Right lobe of liver (tissue), 6 donors: ENCODE results near the gene LZTR1. TPM values are rescaled to one million over a fixed set of nuclear protein-coding genes. Genes with fewer than 3 reads are reported as not detected.

Experiments
- ATAC-seq, 4 donors: fragments of 200-7000 bp; cut with Tn5 transposase; one replicate each; pipeline ENCODE4 v1.9.1; 2020; ENCODE audit warnings: mild to moderate bottlenecking in 4 of 4, moderate library complexity in 4 of 4
- DNase-seq, 3 donors: peaks; one replicate each; pipeline ENCODE4 v3.0.0-alpha.2; 2020
- H3K27ac ChIP-seq, 3 donors: fragments of 200-600 bp; one replicate each; pipeline ENCODE4 v1.8.0; 2022
- H3K27me3 ChIP-seq, 2 donors: fragments of 200-600 bp; one replicate each; pipeline ENCODE4 v1.8.0; 2022
- H3K36me3 ChIP-seq, 4 donors: fragments of 200-600 bp; sonication (generic) in 1 of 4; one replicate each; pipeline versions ENCODE4 v1.5.1 to v1.8.0; 2017 to 2022; ENCODE audit warnings: control low read depth in 1 of 4
- H3K4me1 ChIP-seq, 4 donors: fragments of 200-600 bp; sonication (generic) in 1 of 4; one replicate each; pipeline versions ENCODE4 v1.5.1 to v1.8.0; 2017 to 2022; ENCODE audit warnings: control low read depth in 1 of 4
- H3K4me3 ChIP-seq, 3 donors: fragments of 200-600 bp; one replicate each; pipeline ENCODE4 v1.8.0; 2022
- H3K9me3 ChIP-seq, 4 donors: fragments of 200-600 bp; sonication (generic) in 1 of 4; one replicate each; pipeline versions ENCODE4 v1.5.1 to v1.8.0; 2017 to 2022; ENCODE audit warnings: control low read depth in 1 of 4
- CTCF ChIP-seq, 4 donors: fragments of 200-600 bp in 3 of 4; fragments of 450-650 bp in 1 of 4; IDR thresholded peaks; one replicate each; pipeline versions ENCODE4 v1.5.1 to v1.8.0; 2016 to 2022; ENCODE audit warnings: antibody characterized with exemption in 4 of 4, mild to moderate bottlenecking in 2 of 4
- POLR2A ChIP-seq: fragments of 450-650 bp; IDR thresholded peaks from one replicate; pipeline ENCODE4 v1.6.1; 2017; ENCODE audit warnings: antibody characterized with exemption, mild to moderate bottlenecking
- WGBS: methylation state at CpG from one replicate; pipeline ENCODE4 v1.1.6; 2018; ENCODE audit warnings: low coverage, low lambda C conversion rate; ENCODE audit not compliant: insufficient coverage; ENCODE audit errors: missing lambda C conversion rate; 5-methylcytosine and 5-hydroxymethylcytosine counted together
- intact Hi-C, 2 donors: fragments of 100-400 bp; cut with DNase I; formaldehyde crosslinking; loops; one replicate each; pipeline versions ENCODE4 v1.11.2 to v1.14.1; 2022
- total RNA-seq, 6 experiments: library from RNA; depleted of rRNA in 2 of 6; stranded (reverse); fragments of >200 nt in 2 of 6; fragmentation: NEBNext Ultra II Directional in 3 of 6; extraction: Animal tissue kit (Norgen Biotek cat#: 25700) in 3 of 6; gene quantifications; one replicate each; pipeline versions ENCODE4 v1.1.0 to v1.2.4, GENCODE V29; 2016 to 2023
- donor health status: DM: no; HTN: yes; CAD: no.
- donor health status: DM: no; HTN: no; CAD: no.
- donor health status: DM: no; HTN: no; CAD: no.
- donor health status: DM: no; HTN: yes; CAD: no.
- donor health status: DM: no; HTN: yes; CAD: no.

The LZTR1 gene
- total RNA-seq, 6 experiments from 2014 or later, result 22.7 to 33.3 (median 27.0) TPM

DNA sequence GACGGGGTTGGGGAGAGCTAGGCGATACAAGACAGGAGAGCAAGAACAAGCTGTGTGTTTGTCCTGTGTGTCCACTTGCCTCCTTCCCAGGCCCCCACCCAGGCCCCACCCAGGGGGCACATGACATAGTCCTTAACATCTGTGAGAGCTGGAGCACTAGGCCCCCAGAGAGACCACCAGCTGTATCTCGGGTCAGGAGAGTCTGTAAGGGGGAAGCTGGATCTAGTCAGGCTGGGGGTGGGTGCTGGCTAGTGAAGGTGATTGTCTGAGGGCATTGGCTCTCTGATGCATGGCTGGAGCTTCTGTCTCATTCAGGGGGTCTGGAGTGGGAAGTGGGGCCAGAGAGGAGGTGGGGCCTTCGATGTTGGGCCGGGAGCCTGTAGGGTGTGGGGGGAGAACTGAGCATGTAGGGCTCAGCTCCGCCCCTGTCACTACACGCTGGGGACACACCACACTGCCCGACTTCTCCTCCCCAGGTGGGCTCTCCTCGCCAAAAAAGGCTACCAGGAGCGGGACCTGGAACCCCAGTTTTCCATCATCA, 33.4 kb downstream of the LZTR1 start:
- H3K4me1 ChIP-seq, result peaks cover 0 to 6% (median 0%) of the 10 kb centered on the region in 4 donors
- intact Hi-C loops, result no loop called here
- no peaks in the 10 kb centered on the region for H3K36me3 ChIP-seq
- H3K9me3 ChIP-seq, result no peaks in the 10 kb centered on the region
- DNase-seq (no peak), ATAC-seq (no peak)
- no peak overlapping the region for H3K4me3 ChIP-seq
- H3K27me3 ChIP-seq, result no peaks in the 10 kb centered on the region
- WGBS, result 65% methylated on average over 4 of the region's 10 CpGs
- TF ChIP-seq CTCF (IDR thresholded peaks at IDR 0.05) (no peak), POLR2A (no peak)
- no peak overlapping the region for H3K27ac ChIP-seq

GRCh38 chr22:21016644-21017420, 34.7 kb downstream of the LZTR1 start:
- Histone ChIP-seq H3K27me3 (no peaks in the 10 kb centered on the region), H3K4me1 (peaks cover 0 to 6% (median 0%) of the 10 kb centered on the region in 4 donors), H3K4me3 (no peak overlapping the region), H3K36me3 (no peaks in the 10 kb centered on the region), H3K9me3 (no peaks in the 10 kb centered on the region), H3K27ac (no peak overlapping the region)
- no peak for TF ChIP-seq POLR2A
- TF ChIP-seq CTCF (IDR thresholded peaks at IDR 0.05), result no peak
- WGBS, result 70% methylated on average over 7 of the region's 13 CpGs
- intact Hi-C loops, result no loop called here
- DNase-seq (no peak), ATAC-seq (no peak)

- TF ChIP-seq POLR2A, result no peak
- TF ChIP-seq CTCF (IDR thresholded peaks at IDR 0.05), result no peak
- Histone ChIP-seq H3K4me3 (no peak overlapping the region), H3K27me3 (no peaks in the 10 kb centered on the region), H3K27ac (no peak overlapping the region), H3K9me3 (no peaks in the 10 kb centered on the region), H3K4me1 (peaks cover 0 to 6% (median 0%) of the 10 kb centered on the region in 4 donors), H3K36me3 (no peaks in the 10 kb centered on the region)
- intact Hi-C loops, result no loop called here
- DNase-seq (no peak), ATAC-seq (no peak)
- 92% methylated on average over 3 of the region's 4 CpGs for WGBS
These were observed 36.2 kb downstream of the LZTR1 start for GRCh38 chr22:21018314-21018713.

- intact Hi-C loops, result no loop called here
- Histone ChIP-seq H3K4me1 (no peaks in the 10 kb centered on the region), H3K36me3 (no peaks in the 10 kb centered on the region), H3K4me3 (no peak overlapping the region), H3K27me3 (no peaks in the 10 kb centered on the region), H3K9me3 (no peaks in the 10 kb centered on the region), H3K27ac (no peak overlapping the region)
- DNase-seq (no peak), ATAC-seq (no peak)
- 52% methylated on average over 7 of the region's 7 CpGs for WGBS
- TF ChIP-seq CTCF (IDR thresholded peaks at IDR 0.05) (peak in 2 of 4 donors; percentile 14 to 32), POLR2A (no peak)
These were observed 38.8 kb downstream of the LZTR1 start for GRCh38 chr22:21020802-21021429.
